Neural crest cell (in vitro differentiated cells): Measurements from ENCODE around the gene TMTC4. TPM values are rescaled to one million over a fixed set of nuclear protein-coding genes. Genes with fewer than 3 reads are reported as not detected.
"Not testable (repeated sequence)": the region's sequence is repeated elsewhere in the genome, so short reads cannot be mapped to it uniquely, and the experiment has no call there.

ENCODE experiments used
- DNase-seq: peaks from one replicate; pipeline ENCODE4 v3.0.0; 2021; ENCODE audit warnings: low read depth, mixed read lengths, low spot score
- H3K27ac Mint-ChIP-seq: one replicate; pipeline ENCODE4 v1.8.0; 2021; ENCODE audit warnings: mild to moderate bottlenecking, mixed read lengths; ENCODE audit not compliant: unreplicated experiment
- H3K27me3 Mint-ChIP-seq: 2 replicates; pipeline ENCODE4 v1.8.0; 2021; ENCODE audit warnings: low read depth, mild to moderate bottlenecking, mixed read lengths
- H3K36me3 Mint-ChIP-seq: 2 replicates; pipeline ENCODE4 v1.8.0; 2021; ENCODE audit warnings: low read depth, mild to moderate bottlenecking, mixed read lengths
- H3K4me1 Mint-ChIP-seq: 2 replicates; pipeline ENCODE4 v1.8.0; 2021; ENCODE audit warnings: mixed read lengths
- H3K4me3 Mint-ChIP-seq: one replicate; pipeline ENCODE4 v1.8.0; 2021; ENCODE audit warnings: mild to moderate bottlenecking, mixed read lengths
- H3K9me3 Mint-ChIP-seq: 2 replicates; pipeline ENCODE4 v1.8.0; 2021; ENCODE audit warnings: mixed read lengths
- total RNA-seq: library from RNA; stranded (reverse); gene quantifications from 2 replicates; pipeline ENCODE4 v1.2.1, GENCODE V29; 2021
- TF ChIP-seq, protein P1 (sequence below): fragments of 200-600 bp; sonication (generic); conservative IDR thresholded peaks from 2 replicates; pipeline ENCODE4 v1.5.0; 2021; ENCODE audit warnings: antibody characterized with exemption, mild to moderate bottlenecking

TMTC4 gene
- total RNA-seq, 1 donor from 2014 or later, result 51.7 TPM

DNA sequence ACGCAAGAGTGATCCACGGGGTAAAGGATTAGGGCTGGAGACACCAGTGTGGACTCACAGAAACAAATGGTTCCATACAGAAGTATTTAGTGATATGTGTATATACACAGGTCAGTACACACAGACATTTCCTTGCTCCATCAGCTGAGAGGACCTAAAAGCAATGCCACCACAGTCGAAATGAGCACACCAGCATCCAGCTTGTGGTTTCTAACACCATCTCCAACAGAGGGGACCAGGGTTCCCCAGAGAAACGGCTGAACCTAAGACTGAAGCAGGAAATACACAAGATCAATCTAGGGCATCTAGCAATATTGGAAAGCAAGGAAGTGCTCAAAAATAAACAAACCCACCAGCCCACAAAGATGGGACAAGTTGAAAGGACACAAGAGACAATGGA, 93.6 kb downstream of the TMTC4 start:
- H3K27ac Mint-ChIP-seq, result no peak overlapping the region
- TF ChIP-seq, protein P1, sequence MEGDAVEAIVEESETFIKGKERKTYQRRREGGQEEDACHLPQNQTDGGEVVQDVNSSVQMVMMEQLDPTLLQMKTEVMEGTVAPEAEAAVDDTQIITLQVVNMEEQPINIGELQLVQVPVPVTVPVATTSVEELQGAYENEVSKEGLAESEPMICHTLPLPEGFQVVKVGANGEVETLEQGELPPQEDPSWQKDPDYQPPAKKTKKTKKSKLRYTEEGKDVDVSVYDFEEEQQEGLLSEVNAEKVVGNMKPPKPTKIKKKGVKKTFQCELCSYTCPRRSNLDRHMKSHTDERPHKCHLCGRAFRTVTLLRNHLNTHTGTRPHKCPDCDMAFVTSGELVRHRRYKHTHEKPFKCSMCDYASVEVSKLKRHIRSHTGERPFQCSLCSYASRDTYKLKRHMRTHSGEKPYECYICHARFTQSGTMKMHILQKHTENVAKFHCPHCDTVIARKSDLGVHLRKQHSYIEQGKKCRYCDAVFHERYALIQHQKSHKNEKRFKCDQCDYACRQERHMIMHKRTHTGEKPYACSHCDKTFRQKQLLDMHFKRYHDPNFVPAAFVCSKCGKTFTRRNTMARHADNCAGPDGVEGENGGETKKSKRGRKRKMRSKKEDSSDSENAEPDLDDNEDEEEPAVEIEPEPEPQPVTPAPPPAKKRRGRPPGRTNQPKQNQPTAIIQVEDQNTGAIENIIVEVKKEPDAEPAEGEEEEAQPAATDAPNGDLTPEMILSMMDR, result no peak
- DNase-seq, result no peak
- no peaks in the 10 kb centered on the region for H3K4me1 Mint-ChIP-seq
- peaks cover 13% of the 10 kb centered on the region for H3K9me3 Mint-ChIP-seq
- no peak overlapping the region for H3K4me3 Mint-ChIP-seq
- H3K36me3 Mint-ChIP-seq, result peaks cover 18% of the 10 kb centered on the region
- no peaks in the 10 kb centered on the region for H3K27me3 Mint-ChIP-seq

DNA sequence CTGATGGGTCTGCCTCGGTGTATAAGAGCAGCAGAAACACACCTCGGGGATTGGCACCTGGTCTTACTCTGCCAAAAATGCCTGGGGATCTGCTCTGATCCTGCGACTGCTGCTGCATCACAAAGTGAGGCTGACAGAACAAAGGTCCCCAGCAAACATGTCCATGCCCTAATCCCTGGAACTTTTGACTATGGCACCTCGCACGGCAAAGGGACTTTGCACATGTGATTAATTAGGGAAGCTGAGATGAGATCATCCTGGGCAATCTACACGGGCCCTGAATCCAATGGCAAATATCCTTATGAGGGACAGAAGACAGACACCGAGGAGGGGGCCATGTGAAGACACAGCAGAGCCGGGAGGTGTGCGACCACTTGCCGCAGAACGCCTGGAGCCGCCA, 94.5 kb downstream of the TMTC4 start:
- TF ChIP-seq, protein P1, result no peak
- peaks cover 18% of the 10 kb centered on the region for H3K36me3 Mint-ChIP-seq
- no peak for DNase-seq
- H3K27ac Mint-ChIP-seq, result no peak overlapping the region
- H3K27me3 Mint-ChIP-seq, result no peaks in the 10 kb centered on the region
- H3K9me3 Mint-ChIP-seq, result peaks cover 13% of the 10 kb centered on the region
- no peaks in the 10 kb centered on the region for H3K4me1 Mint-ChIP-seq
- no peak overlapping the region for H3K4me3 Mint-ChIP-seq

DNA sequence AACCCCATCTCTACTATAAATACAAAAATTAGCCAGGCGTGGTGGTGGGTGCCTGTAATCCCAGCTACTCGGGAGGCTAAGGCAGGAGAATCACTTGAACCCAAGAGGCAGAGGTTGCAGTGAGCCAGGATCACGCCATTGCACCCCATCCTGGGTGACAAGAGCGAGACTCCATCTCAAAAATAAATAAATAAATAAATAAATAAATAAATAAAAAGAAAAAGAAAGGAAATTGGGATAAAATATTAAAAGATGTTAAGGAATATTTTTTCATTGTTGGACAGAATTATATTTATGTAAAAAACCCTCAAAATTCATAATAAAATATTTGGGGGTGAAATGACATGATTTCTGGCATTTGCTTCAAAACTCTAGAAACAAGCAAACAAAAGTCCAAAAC, 97.4 kb downstream of the TMTC4 start:
- H3K9me3 Mint-ChIP-seq, H3K27ac Mint-ChIP-seq, DNase-seq, H3K4me3 Mint-ChIP-seq, H3K4me1 Mint-ChIP-seq, H3K27me3 Mint-ChIP-seq: not testable (repeated sequence)
- peaks cover 14% of the 10 kb centered on the region for H3K36me3 Mint-ChIP-seq

DNA sequence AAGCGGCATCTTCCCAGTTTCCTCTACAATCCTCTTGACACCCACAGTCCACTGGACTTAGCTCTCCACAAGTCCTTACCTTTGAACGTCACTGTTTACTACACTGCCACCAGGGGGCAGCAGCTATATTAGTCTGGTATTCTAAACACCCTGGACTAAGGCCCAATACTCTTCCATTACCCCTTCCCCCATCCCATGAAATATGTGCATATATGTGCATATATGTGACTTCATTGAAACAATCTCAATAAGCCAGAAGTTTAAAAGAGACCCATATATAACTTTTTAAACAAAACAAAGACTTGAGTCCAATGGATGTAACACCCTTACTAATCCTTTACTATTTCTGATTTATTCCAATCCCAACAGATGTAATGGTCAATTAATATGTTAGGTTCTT, 101.5 kb downstream of the TMTC4 start:
- Mint-ChIP-seq H3K4me3 (no peak overlapping the region), H3K4me1 (no peaks in the 10 kb centered on the region), H3K27ac (no peak overlapping the region), H3K27me3 (no peaks in the 10 kb centered on the region), H3K9me3 (peaks cover 5% of the 10 kb centered on the region), H3K36me3 (peaks cover under 1% of the 10 kb centered on the region)
- peak; percentile 69 for DNase-seq
- TF ChIP-seq, protein P1, result peak; percentile 78

DNA sequence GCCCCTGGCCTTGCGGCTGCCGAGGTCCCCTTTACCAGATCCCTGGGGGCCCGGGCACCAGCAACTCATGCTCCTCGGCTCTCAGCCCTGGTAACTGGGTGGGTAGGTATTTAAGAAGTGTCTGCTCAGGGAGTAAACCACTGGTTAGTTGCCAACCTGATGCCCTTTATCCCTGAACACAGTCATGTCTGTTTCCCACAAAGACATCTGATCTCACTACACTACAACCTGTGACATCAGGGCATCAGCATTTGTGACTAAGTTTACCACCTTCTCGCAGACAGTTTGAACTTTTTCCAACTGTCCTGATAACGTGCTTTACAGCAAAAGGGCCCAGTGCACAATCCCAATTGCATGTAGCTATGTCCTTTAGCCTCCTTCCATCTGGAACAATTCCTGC, 108.1 kb downstream of the TMTC4 start:
- no peak for DNase-seq
- H3K27ac Mint-ChIP-seq, result no peak overlapping the region

DNA sequence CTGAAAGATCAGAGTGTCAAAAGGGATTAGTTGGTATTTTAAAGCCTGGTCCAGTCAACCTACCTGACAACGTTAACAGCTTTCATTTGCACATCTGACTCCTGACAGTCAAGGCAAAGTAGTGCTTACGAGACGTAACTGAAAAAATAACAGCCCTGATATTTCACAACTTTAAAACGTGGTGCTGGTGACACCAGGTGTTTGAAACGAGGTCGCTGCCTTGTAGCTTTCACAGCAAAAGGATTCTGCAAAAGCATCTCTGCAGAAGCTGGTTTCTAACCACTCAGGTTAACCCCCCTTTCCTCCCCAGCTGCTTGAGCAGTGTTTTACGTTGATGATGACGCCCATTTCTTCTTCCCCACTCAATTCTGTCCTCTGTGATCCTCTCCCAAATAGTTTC, 109.3 kb downstream of the TMTC4 start:
- Mint-ChIP-seq H3K4me1 (peaks cover 3% of the 10 kb centered on the region), H3K9me3 (peaks cover 8% of the 10 kb centered on the region), H3K27me3 (no peaks in the 10 kb centered on the region), H3K36me3 (peaks cover 2% of the 10 kb centered on the region), H3K27ac (no peak overlapping the region), H3K4me3 (no peak overlapping the region)
- no peak for DNase-seq
- TF ChIP-seq, protein P1, result no peak

More for the DNA sequence above, 108.1 kb downstream of the TMTC4 start:
- Mint-ChIP-seq H3K4me1 (no peaks in the 10 kb centered on the region), H3K27me3 (no peaks in the 10 kb centered on the region), H3K36me3 (peaks cover 2% of the 10 kb centered on the region), H3K9me3 (peaks cover 8% of the 10 kb centered on the region), H3K4me3 (no peak overlapping the region)
- TF ChIP-seq, protein P1, result no peak
